Astrocyte (in vitro differentiated cells and primary cell): ENCODE results near the gene SPOCK1. TPM values are rescaled to one million over a fixed set of nuclear protein-coding genes. Genes with fewer than 3 reads are reported as not detected.

ENCODE experiments used
- DNase-seq: peaks from one replicate; pipeline ENCODE4 v3.0.0-alpha.2; 2010; ENCODE audit warnings: low read depth
- FAIRE-seq: peaks from 2 replicates; lab custom pipeline; 2011; peaks lifted over from hg19 to GRCh38; lab: Jason Lieb, UNC
- H2AFZ ChIP-seq: 2 replicates; pipeline ENCODE4 v1.6.0; 2012; ENCODE audit warnings: low read depth, low read length, inconsistent platforms
- H3K27ac ChIP-seq: 2 replicates; pipeline ENCODE4 v1.5.1; 2011; ENCODE audit warnings: low read depth, low read length, inconsistent platforms
- H3K27me3 ChIP-seq: 2 replicates; pipeline ENCODE4 v1.6.0; 2011; ENCODE audit warnings: low read length, inconsistent platforms; ENCODE audit not compliant: insufficient read depth
- H3K36me3 ChIP-seq: 2 replicates; pipeline ENCODE4 v1.5.1; 2011; ENCODE audit warnings: low read length, inconsistent platforms; ENCODE audit not compliant: insufficient read depth
- H3K4me1 ChIP-seq: 2 replicates; pipeline ENCODE4 v1.5.1; 2011; ENCODE audit warnings: low read length, inconsistent platforms; ENCODE audit not compliant: insufficient read depth
- H3K4me2 ChIP-seq: 2 replicates; pipeline ENCODE4 v1.6.0; 2012; ENCODE audit warnings: low read length, inconsistent platforms
- H3K4me3 ChIP-seq: 2 replicates; pipeline ENCODE4 v1.5.1; 2011; ENCODE audit warnings: low read depth, mild to moderate bottlenecking, low read length, inconsistent platforms; ENCODE audit not compliant: insufficient read depth
- H3K79me2 ChIP-seq: 2 replicates; pipeline ENCODE4 v1.6.0; 2012; ENCODE audit warnings: mild to moderate bottlenecking, low read length, inconsistent platforms; ENCODE audit not compliant: insufficient read depth
- H3K9ac ChIP-seq: 2 replicates; pipeline ENCODE4 v1.6.0; 2012; ENCODE audit warnings: mild to moderate bottlenecking, low read length, inconsistent platforms
- H3K9me3 ChIP-seq: 2 replicates; pipeline ENCODE4 v1.5.1; 2012; ENCODE audit warnings: low read depth, mild to moderate bottlenecking, low read length, inconsistent platforms; ENCODE audit not compliant: insufficient read depth
- H4K20me1 ChIP-seq: 2 replicates; pipeline ENCODE4 v1.6.0; 2012; ENCODE audit warnings: low read length, inconsistent platforms; ENCODE audit not compliant: insufficient read depth
- H3K27ac Mint-ChIP-seq: one replicate; pipeline ENCODE4 v1.8.0; 2021; ENCODE audit warnings: mild to moderate bottlenecking, mixed read lengths; ENCODE audit not compliant: unreplicated experiment
- H3K27me3 Mint-ChIP-seq: one replicate; pipeline ENCODE4 v1.8.0; 2021; ENCODE audit warnings: low read depth, mixed read lengths; ENCODE audit not compliant: unreplicated experiment
- H3K36me3 Mint-ChIP-seq: one replicate; pipeline ENCODE4 v1.8.0; 2021; ENCODE audit warnings: low read depth, mixed read lengths; ENCODE audit not compliant: unreplicated experiment
- H3K4me1 Mint-ChIP-seq: one replicate; pipeline ENCODE4 v1.8.0; 2021; ENCODE audit warnings: low read depth, mixed read lengths; ENCODE audit not compliant: unreplicated experiment
- H3K4me3 Mint-ChIP-seq: one replicate; pipeline ENCODE4 v1.8.0; 2021; ENCODE audit warnings: mild to moderate bottlenecking, moderate library complexity, mixed read lengths; ENCODE audit not compliant: unreplicated experiment
- H3K9me3 Mint-ChIP-seq: one replicate; pipeline ENCODE4 v1.8.0; 2021; ENCODE audit warnings: mild to moderate bottlenecking, mixed read lengths; ENCODE audit not compliant: unreplicated experiment
- CTCF ChIP-seq: IDR thresholded peaks from 2 replicates; pipeline ENCODE4 v1.5.1; 2011; ENCODE audit warnings: low read depth, mild to moderate bottlenecking, inconsistent platforms, low read length, moderate library complexity; ENCODE audit not compliant: insufficient read depth
- EZH2 ChIP-seq: IDR thresholded peaks from 2 replicates; pipeline ENCODE4 v1.6.1; 2012; ENCODE audit warnings: mild to moderate bottlenecking, low read length, inconsistent platforms; ENCODE audit not compliant: insufficient read depth
- total RNA-seq: library from RNA; stranded (reverse); gene quantifications from 2 replicates; pipeline ENCODE4 v1.2.1, GENCODE V29; 2021

SPOCK1 gene
- total RNA-seq, 1 donor from 2014 or later, result 53.5 TPM

- Mint-ChIP-seq H3K27ac (no peak overlapping the region), H3K9me3 (no peaks in the 10 kb centered on the region), H3K4me1 (no peaks in the 10 kb centered on the region), H3K4me3 (no peak overlapping the region), H3K27me3 (peaks cover 8% of the 10 kb centered on the region), H3K36me3 (no peaks in the 10 kb centered on the region)
- H3K79me2 ChIP-seq, result peaks cover 61% of the 10 kb centered on the region
- no peak overlapping the region for H3K4me2 ChIP-seq
- no peaks in the 10 kb centered on the region for H3K4me1 ChIP-seq
- H2AFZ ChIP-seq, result no peak overlapping the region
- no peaks in the 10 kb centered on the region for H3K27me3 ChIP-seq
- FAIRE-seq, result no peak
- H3K36me3 ChIP-seq, result no peaks in the 10 kb centered on the region
- TF ChIP-seq EZH2 (no peak), CTCF (no peak)
- H3K4me3 ChIP-seq, result no peak overlapping the region
- H4K20me1 ChIP-seq, result peaks cover 84% of the 10 kb centered on the region
- no peak for DNase-seq
- H3K27ac ChIP-seq, result no peak overlapping the region
- no peaks in the 10 kb centered on the region for H3K9me3 ChIP-seq
- H3K9ac ChIP-seq, result no peak overlapping the region
Observed at GRCh38 chr5:137450759-137451158, 48.4 kb downstream of the SPOCK1 start.

DNA sequence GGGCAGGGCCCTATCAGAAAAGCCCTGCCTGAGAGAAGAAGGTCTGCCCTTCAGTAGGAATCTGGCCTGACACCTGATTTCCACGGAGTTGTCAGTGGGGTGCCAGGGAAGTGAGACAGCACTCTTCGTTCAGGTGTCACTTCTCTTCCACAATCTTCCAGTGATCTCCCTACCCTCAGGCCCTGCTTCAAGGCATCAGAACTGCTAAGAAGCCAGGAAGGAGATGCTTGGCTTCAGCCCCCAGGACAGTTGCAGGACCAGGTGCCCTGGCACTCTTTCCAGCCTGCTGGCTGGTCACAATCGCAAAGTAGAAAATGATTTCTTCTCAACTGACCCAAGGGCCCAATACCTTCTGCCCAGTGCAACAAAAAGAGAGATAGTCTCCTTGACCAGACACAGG lies 50.3 kb downstream of the SPOCK1 start:
- H3K36me3 ChIP-seq, result no peaks in the 10 kb centered on the region
- H3K4me3 ChIP-seq, result no peak overlapping the region
- no peaks in the 10 kb centered on the region for H3K4me1 Mint-ChIP-seq
- no peak overlapping the region for H3K4me3 Mint-ChIP-seq
- no peaks in the 10 kb centered on the region for H3K27me3 ChIP-seq
- H3K4me2 ChIP-seq, result no peak overlapping the region
- H3K4me1 ChIP-seq, result no peaks in the 10 kb centered on the region
- H3K36me3 Mint-ChIP-seq, result no peaks in the 10 kb centered on the region
- H3K27ac Mint-ChIP-seq, result no peak overlapping the region
- H3K9me3 ChIP-seq, result no peaks in the 10 kb centered on the region
- peaks cover 86% of the 10 kb centered on the region for H4K20me1 ChIP-seq
- no peak for FAIRE-seq
- H3K9me3 Mint-ChIP-seq, result no peaks in the 10 kb centered on the region
- H2AFZ ChIP-seq, result no peak overlapping the region
- no peak for DNase-seq
- peaks cover 66% of the 10 kb centered on the region for H3K79me2 ChIP-seq
- no peak overlapping the region for H3K27ac ChIP-seq
- no peak for TF ChIP-seq CTCF
- no peak for TF ChIP-seq EZH2
- no peak overlapping the region for H3K9ac ChIP-seq
- H3K27me3 Mint-ChIP-seq, result peaks cover 15% of the 10 kb centered on the region

DNA sequence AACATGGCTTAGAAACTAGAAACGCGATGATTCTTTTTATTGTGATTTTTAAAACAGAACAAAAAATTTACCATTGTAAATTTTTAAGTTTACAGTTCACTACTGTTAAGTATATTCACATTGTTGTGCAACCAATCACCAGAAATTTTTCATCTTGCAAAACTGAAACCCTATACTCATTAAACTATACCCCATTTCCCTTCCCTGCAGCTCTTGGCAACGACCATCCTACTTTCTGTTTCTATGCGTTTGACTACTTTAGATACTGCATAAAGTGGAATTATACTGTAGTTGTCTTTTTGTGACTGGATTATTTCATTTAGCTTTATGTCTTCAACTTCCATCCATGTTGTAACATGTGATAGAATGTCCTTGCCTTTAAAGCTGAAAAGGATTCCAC lies 52.5 kb downstream of the SPOCK1 start:
- Histone ChIP-seq H3K4me2 (no peak overlapping the region), H4K20me1 (peaks cover 86% of the 10 kb centered on the region), H3K27ac (no peak overlapping the region), H3K4me1 (no peaks in the 10 kb centered on the region), H3K79me2 (peaks cover 59% of the 10 kb centered on the region), H3K9me3 (no peaks in the 10 kb centered on the region), H3K4me3 (no peak overlapping the region), H3K36me3 (no peaks in the 10 kb centered on the region), H2AFZ (no peak overlapping the region), H3K27me3 (no peaks in the 10 kb centered on the region), H3K9ac (no peak overlapping the region)
- DNase-seq, result no peak
- no peak for FAIRE-seq
- Mint-ChIP-seq H3K27ac (no peak overlapping the region), H3K27me3 (peaks cover 21% of the 10 kb centered on the region), H3K4me3 (no peak overlapping the region), H3K4me1 (no peaks in the 10 kb centered on the region), H3K9me3 (no peaks in the 10 kb centered on the region), H3K36me3 (no peaks in the 10 kb centered on the region)
- TF ChIP-seq EZH2, result no peak
- TF ChIP-seq CTCF, result no peak
